GM20000 (cell line): Measurements from ENCODE around the gene CHMP3.

Source experiments
- DNase-seq: peaks from one replicate; pipeline ENCODE4 v3.0.0; 2012; ENCODE audit warnings: low spot score
- TF ChIP-seq, protein P1 (sequence below): IDR thresholded peaks from 2 replicates; pipeline ENCODE4 v1.5.1; 2012; ENCODE audit warnings: mild to moderate bottlenecking, control low read depth; ENCODE audit errors: extremely low read depth, missing control alignments

CHMP3 gene

DNA sequence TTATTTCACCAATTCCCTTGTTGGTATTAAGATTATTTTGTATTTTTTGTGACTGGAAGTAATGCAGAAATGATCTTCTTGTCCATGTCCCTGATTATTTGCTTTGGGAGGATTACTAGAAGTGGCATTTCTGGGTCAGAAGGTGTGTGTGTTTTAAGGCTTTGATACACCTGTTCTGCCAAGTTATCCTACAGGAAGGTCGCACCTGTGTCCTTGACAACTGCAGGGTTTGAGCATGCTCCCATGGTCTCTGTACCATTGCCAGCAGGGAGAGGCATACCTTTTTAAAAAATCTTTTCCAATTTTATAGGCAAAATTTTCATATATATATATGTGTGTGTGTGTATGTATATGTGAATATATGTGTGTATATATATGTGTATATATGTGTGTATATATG is 92.4 kb downstream of the CHMP3 start:
- TF ChIP-seq, protein P1, sequence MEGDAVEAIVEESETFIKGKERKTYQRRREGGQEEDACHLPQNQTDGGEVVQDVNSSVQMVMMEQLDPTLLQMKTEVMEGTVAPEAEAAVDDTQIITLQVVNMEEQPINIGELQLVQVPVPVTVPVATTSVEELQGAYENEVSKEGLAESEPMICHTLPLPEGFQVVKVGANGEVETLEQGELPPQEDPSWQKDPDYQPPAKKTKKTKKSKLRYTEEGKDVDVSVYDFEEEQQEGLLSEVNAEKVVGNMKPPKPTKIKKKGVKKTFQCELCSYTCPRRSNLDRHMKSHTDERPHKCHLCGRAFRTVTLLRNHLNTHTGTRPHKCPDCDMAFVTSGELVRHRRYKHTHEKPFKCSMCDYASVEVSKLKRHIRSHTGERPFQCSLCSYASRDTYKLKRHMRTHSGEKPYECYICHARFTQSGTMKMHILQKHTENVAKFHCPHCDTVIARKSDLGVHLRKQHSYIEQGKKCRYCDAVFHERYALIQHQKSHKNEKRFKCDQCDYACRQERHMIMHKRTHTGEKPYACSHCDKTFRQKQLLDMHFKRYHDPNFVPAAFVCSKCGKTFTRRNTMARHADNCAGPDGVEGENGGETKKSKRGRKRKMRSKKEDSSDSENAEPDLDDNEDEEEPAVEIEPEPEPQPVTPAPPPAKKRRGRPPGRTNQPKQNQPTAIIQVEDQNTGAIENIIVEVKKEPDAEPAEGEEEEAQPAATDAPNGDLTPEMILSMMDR, result no peak
- no peak for DNase-seq

DNA sequence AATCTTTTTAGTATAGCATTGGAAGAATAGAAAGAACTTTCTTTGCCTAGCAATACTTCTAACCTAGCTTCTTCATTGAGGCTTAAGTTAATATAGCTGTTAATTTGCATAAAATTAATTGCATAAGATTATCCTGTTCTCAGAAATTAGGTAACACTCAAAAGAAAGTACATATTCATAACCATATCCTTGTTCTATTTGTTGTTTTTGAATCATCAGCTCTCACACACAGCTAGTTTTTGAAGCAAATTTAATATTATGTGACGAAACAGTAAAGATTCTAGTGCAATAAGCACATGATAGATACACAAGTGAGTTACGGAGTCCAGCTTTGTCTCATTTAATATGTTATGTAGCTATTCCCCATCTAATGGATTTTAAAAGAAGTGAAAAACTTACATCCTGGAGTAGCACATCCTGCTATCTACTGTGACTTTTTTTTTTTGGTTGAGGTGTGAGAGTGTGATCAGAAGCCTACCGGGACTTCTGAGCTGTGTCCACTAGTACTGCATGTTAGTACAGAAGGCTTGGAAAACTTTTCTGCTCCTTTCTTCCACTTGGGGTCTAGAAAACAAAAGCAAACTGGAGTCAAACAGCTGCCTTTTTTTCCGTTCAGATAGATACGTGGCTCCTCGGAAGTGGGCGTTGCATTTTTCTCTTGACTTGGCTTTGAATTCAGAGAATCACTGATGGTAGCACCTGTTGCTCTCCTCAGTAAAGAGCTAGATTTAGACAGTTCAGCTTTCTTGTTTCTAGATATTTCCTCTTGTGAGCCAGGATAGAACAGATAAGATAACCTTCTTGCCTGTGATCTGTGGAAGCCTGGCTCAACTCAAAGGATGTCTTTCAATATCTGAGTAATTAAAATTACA is 94.8 kb downstream of the CHMP3 start:
- TF ChIP-seq, protein P1, result no peak
- DNase-seq, result no peak

DNA sequence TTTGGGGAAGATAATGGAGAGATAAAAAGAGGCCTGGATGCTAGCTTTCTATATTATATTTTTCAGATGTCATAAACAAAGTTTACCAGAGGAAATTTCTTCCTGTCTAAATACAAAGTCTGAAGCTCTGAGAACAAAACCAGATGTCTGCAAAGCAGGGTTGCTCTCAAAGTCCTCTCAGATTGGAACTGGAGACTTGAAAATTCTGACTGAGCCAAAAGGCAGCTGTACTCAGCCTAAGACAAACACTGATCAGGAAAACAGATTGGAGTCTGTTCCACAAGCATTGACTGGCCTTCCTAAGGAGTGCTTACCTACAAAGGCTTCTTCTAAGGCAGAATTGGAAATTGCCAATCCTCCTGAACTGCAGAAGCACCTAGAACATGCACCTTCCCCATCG is 96.9 kb downstream of the CHMP3 start:
- TF ChIP-seq, protein P1, result no peak
- DNase-seq, result no peak

GRCh38 chr2:86464652-86465051 is 98.6 kb downstream of the CHMP3 start:
- TF ChIP-seq, protein P1, result no peak
- DNase-seq, result no peak

DNA sequence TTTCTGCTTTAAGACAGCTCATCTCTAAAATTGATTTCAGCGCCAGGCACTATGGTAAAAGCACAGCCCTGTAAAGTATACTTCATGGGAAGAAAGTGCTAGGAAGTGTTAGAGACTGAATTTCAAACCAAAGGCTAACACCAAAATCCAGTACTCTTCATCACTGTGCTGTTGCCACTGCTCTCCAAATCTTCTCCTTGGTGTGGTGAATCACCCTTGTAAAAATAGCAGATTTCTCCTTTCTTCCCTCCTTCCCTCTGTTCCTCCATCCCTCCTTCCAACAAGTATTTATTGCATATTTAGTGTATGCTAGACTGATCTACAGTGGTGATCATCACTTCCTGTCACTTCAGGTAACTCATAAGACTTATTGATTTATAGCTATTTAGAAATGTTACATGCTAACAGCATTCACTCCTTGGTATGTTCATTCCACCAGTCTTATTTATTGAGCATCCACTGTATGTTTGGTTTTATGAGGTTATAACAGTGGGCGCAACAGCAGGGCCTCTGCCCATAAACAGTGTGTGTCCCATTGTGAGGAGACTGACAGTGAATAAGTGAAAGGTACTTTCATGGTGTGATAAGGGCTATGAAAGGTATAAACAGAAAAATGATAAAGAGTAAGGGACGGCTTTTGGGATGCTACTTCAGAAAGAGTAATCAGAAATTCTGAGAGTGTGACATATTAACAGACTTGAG is 102.0 kb downstream of the CHMP3 start:
- TF ChIP-seq, protein P1, result no peak
- no peak for DNase-seq

GRCh38 chr2:86455181-86455580 is 108.1 kb downstream of the CHMP3 start:
- DNase-seq, result no peak
- TF ChIP-seq, protein P1, result no peak

DNA sequence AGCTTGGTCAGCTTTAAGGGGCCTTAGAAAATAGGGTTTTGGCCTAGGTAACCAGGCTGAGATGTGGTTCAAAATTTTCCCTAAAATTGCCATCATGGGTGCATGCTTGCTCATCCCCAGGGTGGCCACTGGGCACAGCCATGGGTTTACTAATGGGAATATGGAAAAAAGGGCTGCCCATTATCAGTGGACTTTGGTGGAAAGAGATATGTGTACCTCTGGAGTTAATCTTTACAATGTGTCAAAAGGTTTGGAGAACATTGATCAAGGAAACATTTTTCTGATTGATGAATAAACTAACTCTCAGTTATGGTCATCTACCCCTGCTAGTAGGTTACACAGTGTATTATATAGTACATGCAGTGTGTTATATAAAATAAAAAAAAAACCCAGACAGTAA is 109.0 kb downstream of the CHMP3 start:
- TF ChIP-seq, protein P1, result no peak
- no peak for DNase-seq
